ENCODE data around the gene CPNE4.
"Not testable (repeated sequence)": the region's sequence is repeated elsewhere in the genome, so short reads cannot be mapped to it uniquely, and the experiment has no call there.

Gene CPNE4

GRCh38 chr3:132016061-132017041 is 18.5 kb downstream of the CPNE4 start:
- no peak for DNase-seq

GRCh38 chr3:132014105-132014504 is 20.7 kb downstream of the CPNE4 start:
- no peak for DNase-seq

- DNase-seq: no peak
Measured at GRCh38 chr3:132009241-132009640, 25.6 kb downstream of the CPNE4 start.

- DNase-seq: no peak
Measured at GRCh38 chr3:132008837-132009236, 26.0 kb downstream of the CPNE4 start.

GRCh38 chr3:132007617-132008016 is 27.2 kb downstream of the CPNE4 start:
- DNase-seq: no peak

GRCh38 chr3:132006605-132007204 is 28.1 kb downstream of the CPNE4 start:
- peak; percentile 1 to 45 for DNase-seq

GRCh38 chr3:132004571-132004970 is 30.2 kb downstream of the CPNE4 start:
- no peak for DNase-seq

- no peak for DNase-seq
Measured at GRCh38 chr3:132003685-132004084, 31.1 kb downstream of the CPNE4 start.

GRCh38 chr3:132001999-132002398 is 32.8 kb downstream of the CPNE4 start:
- no peak for DNase-seq

- no peak for DNase-seq
Measured at GRCh38 chr3:132001036-132001435, 33.8 kb downstream of the CPNE4 start.

GRCh38 chr3:131998027-131998426 is 36.8 kb downstream of the CPNE4 start:
- no peak for DNase-seq

GRCh38 chr3:131995891-131996290 is 38.9 kb downstream of the CPNE4 start:
- no peak for DNase-seq

- no peak for DNase-seq
Measured at GRCh38 chr3:131989318-131989717, 45.5 kb downstream of the CPNE4 start.

- DNase-seq: no peak
Measured at GRCh38 chr3:131988209-131988608, 46.6 kb downstream of the CPNE4 start.

GRCh38 chr3:131983689-131984088 is 51.1 kb downstream of the CPNE4 start:
- DNase-seq: no peak

- DNase-seq: no peak
Measured at GRCh38 chr3:131981323-131981722, 53.5 kb downstream of the CPNE4 start.

GRCh38 chr3:131976448-131976847 is 58.4 kb downstream of the CPNE4 start:
- no peak for DNase-seq

GRCh38 chr3:131975047-131975446 is 59.8 kb downstream of the CPNE4 start:
- DNase-seq: no peak

GRCh38 chr3:131973731-131974130 is 61.1 kb downstream of the CPNE4 start:
- DNase-seq: no peak

GRCh38 chr3:131972550-131972949 is 62.3 kb downstream of the CPNE4 start:
- no peak for DNase-seq

GRCh38 chr3:131972091-131972490 is 62.7 kb downstream of the CPNE4 start:
- DNase-seq: no peak

- DNase-seq: not testable (repeated sequence)
Measured at GRCh38 chr3:131963442-131963841, 71.4 kb downstream of the CPNE4 start.

GRCh38 chr3:131962982-131963381 is 71.8 kb downstream of the CPNE4 start:
- no peak for DNase-seq

GRCh38 chr3:131960324-131960723 is 74.5 kb downstream of the CPNE4 start:
- DNase-seq: no peak

Data from NCI-H526 (cell line).